ENCODE measurements around the gene CCDC106.

Gene CCDC106

GRCh38 chr19:55646889-55647731 lies 902 bp upstream of the CCDC106 start:
- peak overlapping the region; percentile 84 to 93 for H3K27ac ChIP-seq
- TF ChIP-seq CTCF (IDR thresholded peaks at IDR 0.05), result no peak

GRCh38 chr19:55648585-55649267 lies 714 bp downstream of the CCDC106 start:
- H3K27ac ChIP-seq, result peak overlapping the region; percentile 84 to 93
- no peak for TF ChIP-seq CTCF (IDR thresholded peaks at IDR 0.05)
- DNase-seq (ENCODE audit: low spot score), result no peak
- peak overlapping the region; percentile 99 for H3K4me3 ChIP-seq

More at GRCh38 chr19:55646889-55647731, 902 bp upstream of the CCDC106 start:
- DNase-seq (ENCODE audit: low spot score), result no peak
- peak overlapping the region; percentile 99 for H3K4me3 ChIP-seq

- H3K27ac ChIP-seq, result peak overlapping the region in 1 of 2 donors; percentile 93
- peak overlapping the region; percentile 99 for H3K4me3 ChIP-seq
- no peak for DNase-seq (ENCODE audit: low spot score)
- TF ChIP-seq CTCF (IDR thresholded peaks at IDR 0.05), result no peak
These were observed 1.5 kb downstream of the CCDC106 start for GRCh38 chr19:55649268-55650125.

- DNase-seq (ENCODE audit: low spot score), result no peak
These were observed 2.1 kb downstream of the CCDC106 start for GRCh38 chr19:55650126-55650557.

GRCh38 chr19:55650602-55651230 lies 2.7 kb downstream of the CCDC106 start:
- no peak for DNase-seq (ENCODE audit: low spot score)

More at GRCh38 chr19:55650126-55650557, 2.1 kb downstream of the CCDC106 start:
- TF ChIP-seq CTCF (IDR thresholded peaks at IDR 0.05), result no peak
- no peak overlapping the region for H3K27ac ChIP-seq
- no peak overlapping the region for H3K4me3 ChIP-seq

More at GRCh38 chr19:55650602-55651230, 2.7 kb downstream of the CCDC106 start:
- no peak overlapping the region for H3K27ac ChIP-seq
- H3K4me3 ChIP-seq, result no peak overlapping the region
- TF ChIP-seq CTCF (IDR thresholded peaks at IDR 0.05), result no peak

Measured in coronary artery (tissue), 2 donors.